ENCODE data around the gene TRHDE.

DNA sequence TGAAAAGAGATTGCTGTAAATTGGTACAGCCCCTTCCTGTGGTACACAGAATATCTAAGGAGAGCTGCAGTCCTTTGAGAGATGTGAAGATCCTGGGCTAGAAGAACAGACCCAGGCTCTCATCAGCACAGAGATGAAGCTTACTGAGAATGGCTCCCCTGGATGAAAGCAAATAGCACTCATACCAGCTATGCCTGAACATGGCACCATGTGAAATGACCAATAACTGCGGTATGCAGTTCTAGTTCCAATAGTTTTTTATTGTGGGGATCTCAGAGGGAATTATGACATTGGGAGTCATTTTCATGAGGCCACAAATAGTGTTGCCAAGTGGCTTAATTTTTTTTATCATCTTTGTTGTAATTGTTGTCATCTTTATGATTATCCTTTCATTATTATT lies 15.4 kb upstream of the TRHDE start:
- TF ChIP-seq CTCF (IDR thresholded peaks at IDR 0.05) = no peak
- no peak for TF ChIP-seq POLR2A (IDR thresholded peaks at IDR 0.05)

Data from lower leg skin (tissue), 3 donors.